ENCODE measurements around the gene ARID3C.

- no peak for TF ChIP-seq POLR2A (IDR thresholded peaks at IDR 0.05)
- TF ChIP-seq CTCF (IDR thresholded peaks at IDR 0.05) = no peak
These were observed 46.1 kb downstream of the ARID3C start for GRCh38 chr9:34582787-34583186.

All from body of pancreas (tissue), 4 donors.